Measurements from ENCODE around the gene KCNB1. TPM values are rescaled to one million over a fixed set of nuclear protein-coding genes. Genes with fewer than 3 reads are reported as not detected.
"Not testable (repeated sequence)": the region's sequence is repeated elsewhere in the genome, so short reads cannot be mapped to it uniquely, and the experiment has no call there.

The KCNB1 gene
- total RNA-seq, 1 donor, result under 0.01 TPM

DNA sequence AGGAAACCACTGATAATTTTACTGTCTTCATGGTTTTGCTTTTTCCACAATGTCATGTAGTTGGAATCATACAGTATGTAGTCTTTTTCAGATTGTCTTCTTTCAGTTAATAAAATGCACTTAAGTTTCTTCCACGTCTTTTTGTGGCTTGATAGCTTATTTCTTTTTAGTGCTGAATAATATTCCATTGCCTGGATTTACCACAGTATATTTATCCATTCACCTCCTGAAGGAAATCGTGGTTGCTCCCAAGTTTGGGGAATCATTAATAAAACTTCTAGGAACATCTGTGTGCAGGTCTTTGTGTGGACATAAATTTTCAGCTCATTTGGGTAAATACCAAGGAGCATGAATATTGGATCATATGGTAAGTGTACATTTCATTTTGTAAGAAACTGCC, 165.8 kb downstream of the KCNB1 start:
- no peak overlapping the region for H2AFZ ChIP-seq (ENCODE audit: low read length)
- H4K20me1 ChIP-seq (ENCODE audit: insufficient read depth, low read length), result no peaks in the 10 kb centered on the region
- no peaks in the 10 kb centered on the region for H3K79me2 ChIP-seq (ENCODE audit: insufficient read depth, low read length)
- no peak overlapping the region for H3K27ac ChIP-seq (ENCODE audit: low read depth, low read length)
- no peaks in the 10 kb centered on the region for H3K36me3 ChIP-seq (ENCODE audit: insufficient read depth, low read length)
- H3K4me3 ChIP-seq (ENCODE audit: insufficient read depth, low read length), result no peak overlapping the region
- H3K9me3 ChIP-seq (ENCODE audit: low read depth, low read length), result no peaks in the 10 kb centered on the region
- no peaks in the 10 kb centered on the region for H3K4me1 ChIP-seq (ENCODE audit: insufficient read depth, low read length)
- peaks cover 72% of the 10 kb centered on the region for H3K27me3 ChIP-seq (ENCODE audit: insufficient read depth, low read length)
- H3K4me2 ChIP-seq (ENCODE audit: insufficient read depth, low read length), result no peak overlapping the region
- no peak for DNase-seq (ENCODE audit: insufficient read length, low spot score, missing footprints)
- TF ChIP-seq, protein P1, sequence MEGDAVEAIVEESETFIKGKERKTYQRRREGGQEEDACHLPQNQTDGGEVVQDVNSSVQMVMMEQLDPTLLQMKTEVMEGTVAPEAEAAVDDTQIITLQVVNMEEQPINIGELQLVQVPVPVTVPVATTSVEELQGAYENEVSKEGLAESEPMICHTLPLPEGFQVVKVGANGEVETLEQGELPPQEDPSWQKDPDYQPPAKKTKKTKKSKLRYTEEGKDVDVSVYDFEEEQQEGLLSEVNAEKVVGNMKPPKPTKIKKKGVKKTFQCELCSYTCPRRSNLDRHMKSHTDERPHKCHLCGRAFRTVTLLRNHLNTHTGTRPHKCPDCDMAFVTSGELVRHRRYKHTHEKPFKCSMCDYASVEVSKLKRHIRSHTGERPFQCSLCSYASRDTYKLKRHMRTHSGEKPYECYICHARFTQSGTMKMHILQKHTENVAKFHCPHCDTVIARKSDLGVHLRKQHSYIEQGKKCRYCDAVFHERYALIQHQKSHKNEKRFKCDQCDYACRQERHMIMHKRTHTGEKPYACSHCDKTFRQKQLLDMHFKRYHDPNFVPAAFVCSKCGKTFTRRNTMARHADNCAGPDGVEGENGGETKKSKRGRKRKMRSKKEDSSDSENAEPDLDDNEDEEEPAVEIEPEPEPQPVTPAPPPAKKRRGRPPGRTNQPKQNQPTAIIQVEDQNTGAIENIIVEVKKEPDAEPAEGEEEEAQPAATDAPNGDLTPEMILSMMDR (IDR thresholded peaks at IDR 0.05; ENCODE audit: extremely low read depth, low read depth, low read length), result no peak

DNA sequence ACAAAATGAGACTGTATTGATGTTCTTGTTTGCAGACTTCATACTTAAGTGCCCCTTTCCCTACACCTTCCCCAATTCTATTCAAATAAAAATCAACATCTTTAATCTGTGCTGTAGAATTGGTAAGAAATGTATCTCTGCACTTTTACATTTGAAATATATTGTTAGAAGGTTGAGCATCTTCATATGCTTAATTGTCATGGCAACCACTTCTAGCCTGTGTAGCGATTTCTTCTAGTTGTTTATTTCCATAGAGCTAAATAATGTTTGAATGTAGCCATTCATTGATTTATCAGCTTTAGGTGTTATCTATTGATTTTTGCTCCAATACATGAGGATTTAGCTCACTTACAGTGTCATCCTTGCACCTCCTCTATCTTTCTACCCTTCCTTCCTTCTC, 166.9 kb downstream of the KCNB1 start:
- Histone ChIP-seq H3K4me3 (ENCODE audit: insufficient read depth, low read length) (no peak overlapping the region), H3K36me3 (ENCODE audit: insufficient read depth, low read length) (no peaks in the 10 kb centered on the region), H4K20me1 (ENCODE audit: insufficient read depth, low read length) (no peaks in the 10 kb centered on the region), H2AFZ (ENCODE audit: low read length) (no peak overlapping the region), H3K27me3 (ENCODE audit: insufficient read depth, low read length) (peaks cover 62% of the 10 kb centered on the region), H3K79me2 (ENCODE audit: insufficient read depth, low read length) (no peaks in the 10 kb centered on the region), H3K27ac (ENCODE audit: low read depth, low read length) (no peak overlapping the region), H3K9me3 (ENCODE audit: low read depth, low read length) (no peaks in the 10 kb centered on the region), H3K4me1 (ENCODE audit: insufficient read depth, low read length) (no peaks in the 10 kb centered on the region), H3K4me2 (ENCODE audit: insufficient read depth, low read length) (no peak overlapping the region)
- TF ChIP-seq, protein P1 (IDR thresholded peaks at IDR 0.05; ENCODE audit: extremely low read depth, low read depth, low read length), result no peak
- DNase-seq (ENCODE audit: insufficient read length, low spot score, missing footprints), result no peak

DNA sequence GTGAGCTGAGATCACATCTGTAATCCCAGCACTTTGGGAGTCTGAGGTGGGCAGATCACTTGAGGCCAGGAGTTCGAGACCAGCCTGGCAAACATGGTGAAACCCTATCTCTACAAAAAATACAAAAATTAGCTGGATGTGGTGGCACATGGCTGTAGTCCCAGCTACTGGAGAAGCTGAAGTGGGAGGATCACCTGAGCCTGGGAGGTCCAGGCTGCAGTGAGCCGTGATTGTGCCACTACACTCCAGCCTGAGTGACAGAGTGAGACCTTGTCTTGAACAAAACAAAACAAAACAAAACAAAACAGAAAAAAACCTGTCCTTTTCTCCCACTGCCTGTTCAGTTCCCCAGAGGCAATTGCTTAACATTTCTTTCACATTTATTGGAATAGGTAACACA, 168.4 kb downstream of the KCNB1 start:
- H3K27ac ChIP-seq (ENCODE audit: low read depth, low read length); H4K20me1 ChIP-seq (ENCODE audit: insufficient read depth, low read length); H3K36me3 ChIP-seq (ENCODE audit: insufficient read depth, low read length); H3K4me3 ChIP-seq (ENCODE audit: insufficient read depth, low read length); H3K79me2 ChIP-seq (ENCODE audit: insufficient read depth, low read length); H3K4me2 ChIP-seq (ENCODE audit: insufficient read depth, low read length); H3K4me1 ChIP-seq (ENCODE audit: insufficient read depth, low read length); H2AFZ ChIP-seq (ENCODE audit: low read length); H3K9me3 ChIP-seq (ENCODE audit: low read depth, low read length); DNase-seq (ENCODE audit: insufficient read length, low spot score, missing footprints): not testable (repeated sequence)
- peaks cover 47% of the 10 kb centered on the region for H3K27me3 ChIP-seq (ENCODE audit: insufficient read depth, low read length)

Other genes starting within 250 kb of the KCNB1 start
- gene ZNFX1, start 204.6 kb downstream of the KCNB1 start, total RNA-seq, result 56.6 and 61.5 TPM in 2 replicates
- 33.6 and 89.8 TPM in 2 replicates for gene PTGIS, start 85.5 kb upstream of the KCNB1 start, total RNA-seq
- 35.8 and 43.9 TPM in 2 replicates for gene B4GALT5, start 231.2 kb upstream of the KCNB1 start, total RNA-seq

Data from osteoblast (primary cell).